Lower lobe of right lung (tissue), 2 donors: ENCODE results near the gene DTNB. TPM values are rescaled to one million over a fixed set of nuclear protein-coding genes. Genes with fewer than 3 reads are reported as not detected.

Source experiments
- ATAC-seq, 2 donors: fragments of 200-7000 bp; cut with Tn5 transposase; one replicate each; pipeline ENCODE4 v1.9.1; 2020 to 2022; ENCODE audit warnings: mild to moderate bottlenecking in 2 of 2, moderate library complexity in 2 of 2
- DNase-seq: peaks from one replicate; pipeline ENCODE4 v3.0.0-alpha.2; 2020
- H3K27ac ChIP-seq: fragments of 200-600 bp; one replicate; pipeline ENCODE4 v1.8.0; 2022
- H3K27me3 ChIP-seq: fragments of 200-600 bp; one replicate; pipeline ENCODE4 v1.8.0; 2022; ENCODE audit warnings: low read depth
- H3K36me3 ChIP-seq: fragments of 200-600 bp; one replicate; pipeline ENCODE4 v1.8.0; 2022; ENCODE audit warnings: mild to moderate bottlenecking
- H3K4me1 ChIP-seq: fragments of 200-600 bp; one replicate; pipeline ENCODE4 v1.8.0; 2022
- H3K4me3 ChIP-seq: fragments of 200-600 bp; one replicate; pipeline ENCODE4 v1.8.0; 2022; ENCODE audit warnings: mild to moderate bottlenecking
- H3K9me3 ChIP-seq: fragments of 200-600 bp; one replicate; pipeline ENCODE4 v1.8.0; 2022
- CTCF ChIP-seq: fragments of 200-600 bp; IDR thresholded peaks from one replicate; pipeline ENCODE4 v1.8.0; 2022; ENCODE audit warnings: antibody characterized with exemption, mild to moderate bottlenecking
- intact Hi-C: fragments of 100-400 bp; cut with DNase I; formaldehyde crosslinking; loops from one replicate; pipeline ENCODE4 v1.11.0; 2022
- total RNA-seq: library from RNA; stranded (reverse); fragmentation: NEBNext Ultra II Directional; extraction: Animal tissue kit (Norgen Biotek cat#: 25700); gene quantifications from one replicate; pipeline ENCODE4 v1.2.1, GENCODE V29; 2021
- donor health status: DM: no; HTN: yes; CAD: no; lungs with severe emphysema.

Gene DTNB
- total RNA-seq, 1 donor from 2014 or later = 32.9 TPM

GRCh38 chr2:25682082-25682481 lies 8.7 kb upstream of the DTNB start:
- ATAC-seq (no peak), DNase-seq (no peak)
- no peak for TF ChIP-seq CTCF
- intact Hi-C loops = no loop called here
- H3K4me1 ChIP-seq = no peaks in the 10 kb centered on the region
- H3K27me3 ChIP-seq = no peaks in the 10 kb centered on the region
- no peak overlapping the region for H3K27ac ChIP-seq
- H3K9me3 ChIP-seq = no peaks in the 10 kb centered on the region
- H3K4me3 ChIP-seq = no peak overlapping the region
- no peaks in the 10 kb centered on the region for H3K36me3 ChIP-seq

GRCh38 chr2:25677877-25678276 lies 4.5 kb upstream of the DTNB start:
- Histone ChIP-seq H3K27ac (no peak overlapping the region), H3K4me3 (no peak overlapping the region), H3K36me3 (no peaks in the 10 kb centered on the region), H3K27me3 (no peaks in the 10 kb centered on the region), H3K4me1 (no peaks in the 10 kb centered on the region), H3K9me3 (no peaks in the 10 kb centered on the region)
- ATAC-seq (no peak), DNase-seq (no peak)
- intact Hi-C loops = no loop called here
- TF ChIP-seq CTCF = no peak

GRCh38 chr2:25674077-25674362 lies 643 bp upstream of the DTNB start:
- H3K9me3 ChIP-seq = no peaks in the 10 kb centered on the region
- intact Hi-C loops = no loop called here
- H3K36me3 ChIP-seq = no peaks in the 10 kb centered on the region
- H3K4me1 ChIP-seq = peaks cover 10% of the 10 kb centered on the region
- no peaks in the 10 kb centered on the region for H3K27me3 ChIP-seq
- ATAC-seq = no peak
- no peak for DNase-seq
- peak overlapping the region; percentile 75 for H3K27ac ChIP-seq
- TF ChIP-seq CTCF = no peak
- peak overlapping the region; percentile 78 for H3K4me3 ChIP-seq

GRCh38 chr2:25672494-25673299 lies 680 bp downstream of the DTNB start:
- peaks cover 10% of the 10 kb centered on the region for H3K4me1 ChIP-seq
- H3K27ac ChIP-seq = peak overlapping the region; percentile 85
- H3K4me3 ChIP-seq = peak overlapping the region; percentile 78
- no peaks in the 10 kb centered on the region for H3K9me3 ChIP-seq
- DNase-seq = peak; percentile 80
- no peaks in the 10 kb centered on the region for H3K27me3 ChIP-seq
- peak; percentile 85 to 87 for ATAC-seq
- intact Hi-C loops = no loop called here
- TF ChIP-seq CTCF = no peak
- H3K36me3 ChIP-seq = no peaks in the 10 kb centered on the region

GRCh38 chr2:25671622-25672021 lies 1.8 kb downstream of the DTNB start:
- Histone ChIP-seq H3K27ac (no peak overlapping the region), H3K4me1 (peaks cover 10% of the 10 kb centered on the region), H3K36me3 (no peaks in the 10 kb centered on the region), H3K4me3 (no peak overlapping the region), H3K9me3 (no peaks in the 10 kb centered on the region), H3K27me3 (no peaks in the 10 kb centered on the region)
- intact Hi-C loops = no loop called here
- DNase-seq (no peak), ATAC-seq (peak in 1 of 2 donors; percentile 11)
- TF ChIP-seq CTCF = no peak
